IPS-NIHi7 (cell line): ENCODE measurements around the gene FRYL.
"Not testable (repeated sequence)": the region's sequence is repeated elsewhere in the genome, so short reads cannot be mapped to it uniquely, and the experiment has no call there.

Source experiments
- DNase-seq: peaks from one replicate; pipeline ENCODE4 v3.0.0; 2012; ENCODE audit warnings: mixed read lengths; ENCODE audit errors: extremely low spot score

The FRYL gene

DNA sequence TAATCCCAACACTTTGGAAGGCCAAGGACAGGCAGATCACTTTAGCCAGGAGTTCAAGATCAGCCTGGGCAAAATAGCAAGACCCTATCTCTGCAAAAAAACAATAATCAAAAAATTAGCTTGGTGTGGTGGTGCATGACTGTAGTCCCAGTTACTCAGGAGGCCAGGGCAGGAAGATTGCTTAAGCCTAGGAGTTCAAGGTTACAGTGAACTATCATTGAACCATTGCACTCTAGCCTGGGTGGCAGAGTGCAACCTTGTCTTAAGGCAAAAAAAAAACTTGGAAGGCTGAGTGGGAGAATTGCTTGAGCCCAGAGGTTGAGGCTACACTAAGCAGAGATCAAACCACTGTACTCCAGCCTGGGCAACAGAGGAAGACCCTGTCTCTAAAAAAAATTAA, 5.2 kb upstream of the FRYL start:
- no peak for DNase-seq

- no peak for DNase-seq
These were observed 1.9 kb upstream of the FRYL start for GRCh38 chr4:48781968-48782367.

GRCh38 chr4:48780865-48781214, 761 bp upstream of the FRYL start:
- DNase-seq: no peak

DNA sequence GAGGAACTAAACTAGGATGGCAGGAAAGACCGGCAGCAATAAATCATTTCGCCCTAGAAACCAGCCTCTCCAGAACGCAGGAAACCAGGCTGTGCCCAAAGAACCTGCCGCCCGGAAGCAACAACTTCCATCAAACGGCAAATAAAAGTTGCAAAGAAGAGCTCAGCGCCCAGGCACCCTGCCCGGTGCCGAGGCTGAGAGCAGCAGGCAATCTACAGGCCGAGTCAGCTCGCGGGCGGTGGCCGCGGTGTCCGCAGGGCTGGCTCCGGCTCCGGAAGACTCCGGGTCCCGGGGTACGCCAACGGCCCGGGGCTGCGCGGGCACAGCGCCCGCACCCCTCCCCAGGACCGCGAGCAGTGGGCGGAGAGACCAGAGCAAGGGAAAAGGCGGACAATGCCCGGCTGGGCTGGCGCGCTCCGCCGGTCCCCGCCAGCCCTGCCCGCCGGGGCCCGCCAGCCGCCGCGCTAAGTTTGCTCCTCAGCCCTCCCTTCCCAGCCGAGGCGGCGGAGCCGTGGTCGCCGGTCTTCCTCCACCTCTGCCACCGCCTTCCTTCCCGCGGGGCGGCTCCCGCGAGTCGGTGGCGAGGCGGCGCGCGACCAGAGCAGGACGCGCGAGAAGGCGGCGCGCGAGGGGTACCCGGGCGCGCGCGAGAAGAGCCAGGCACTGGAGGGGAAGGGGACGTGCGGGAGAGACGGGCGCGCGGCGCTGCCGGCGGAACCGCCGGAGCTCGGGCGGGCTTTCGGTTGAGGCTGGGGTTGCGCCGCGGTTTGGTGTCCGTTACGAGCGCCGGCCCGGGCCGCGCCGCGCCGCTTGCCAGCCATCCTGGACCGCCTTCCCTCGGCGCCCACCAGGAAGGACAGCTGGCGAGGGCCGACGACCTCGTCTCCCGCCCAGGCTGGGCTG, 733 bp downstream of the FRYL start:
- peak; percentile 56 for DNase-seq

DNA sequence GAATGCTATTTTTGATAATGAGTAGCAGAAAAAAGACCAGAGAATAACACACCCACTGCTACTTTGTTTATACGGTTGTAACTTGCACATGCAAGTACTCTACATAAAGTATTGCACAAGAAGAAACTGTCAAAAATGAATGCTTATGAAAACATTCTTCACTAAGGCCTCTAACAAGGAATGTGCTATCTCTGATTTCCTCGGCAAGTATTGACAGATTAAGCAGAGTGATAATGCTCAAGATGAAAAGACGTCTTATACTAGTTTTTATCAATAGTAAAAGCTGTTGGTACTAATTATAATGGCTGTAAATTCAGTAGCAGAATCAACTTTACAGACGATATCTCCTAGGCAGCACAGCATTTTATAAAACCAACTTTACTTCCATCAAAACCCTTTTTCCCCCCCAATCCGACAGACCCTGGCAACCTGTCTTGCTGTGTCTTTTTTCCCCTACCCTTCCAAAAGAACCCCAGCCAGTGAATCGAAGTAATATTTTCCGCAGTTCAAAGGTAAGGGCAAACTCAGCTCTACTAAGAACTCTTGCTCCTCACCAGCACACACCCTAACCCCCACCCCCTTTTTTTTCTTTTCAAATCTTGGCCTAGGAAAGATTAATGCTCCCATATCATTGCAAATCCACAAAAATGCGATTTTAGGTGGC, 1.5 kb downstream of the FRYL start:
- no peak for DNase-seq

DNA sequence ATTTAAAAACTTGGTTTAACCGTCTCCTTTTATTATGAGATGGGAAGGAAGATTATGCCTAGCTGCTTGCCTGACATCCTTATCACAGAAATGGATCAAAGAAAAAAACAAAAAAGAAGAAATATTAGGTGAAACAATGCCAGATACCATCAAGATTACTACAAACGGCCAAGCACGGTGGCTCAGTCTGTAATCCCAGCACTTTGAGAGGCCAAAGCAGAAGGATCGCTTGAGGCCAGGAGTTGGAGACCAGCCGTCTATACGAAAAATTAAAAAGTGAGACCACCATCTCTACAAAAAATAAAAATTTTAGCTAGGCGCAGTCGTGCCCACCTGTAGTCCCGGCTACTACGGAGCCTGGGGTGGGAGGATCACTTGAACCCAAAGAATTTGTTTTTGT, 2.3 kb downstream of the FRYL start:
- no peak for DNase-seq

GRCh38 chr4:48774760-48775710, 5.0 kb downstream of the FRYL start:
- no peak for DNase-seq

GRCh38 chr4:48772556-48772955, 7.5 kb downstream of the FRYL start:
- DNase-seq: no peak

DNA sequence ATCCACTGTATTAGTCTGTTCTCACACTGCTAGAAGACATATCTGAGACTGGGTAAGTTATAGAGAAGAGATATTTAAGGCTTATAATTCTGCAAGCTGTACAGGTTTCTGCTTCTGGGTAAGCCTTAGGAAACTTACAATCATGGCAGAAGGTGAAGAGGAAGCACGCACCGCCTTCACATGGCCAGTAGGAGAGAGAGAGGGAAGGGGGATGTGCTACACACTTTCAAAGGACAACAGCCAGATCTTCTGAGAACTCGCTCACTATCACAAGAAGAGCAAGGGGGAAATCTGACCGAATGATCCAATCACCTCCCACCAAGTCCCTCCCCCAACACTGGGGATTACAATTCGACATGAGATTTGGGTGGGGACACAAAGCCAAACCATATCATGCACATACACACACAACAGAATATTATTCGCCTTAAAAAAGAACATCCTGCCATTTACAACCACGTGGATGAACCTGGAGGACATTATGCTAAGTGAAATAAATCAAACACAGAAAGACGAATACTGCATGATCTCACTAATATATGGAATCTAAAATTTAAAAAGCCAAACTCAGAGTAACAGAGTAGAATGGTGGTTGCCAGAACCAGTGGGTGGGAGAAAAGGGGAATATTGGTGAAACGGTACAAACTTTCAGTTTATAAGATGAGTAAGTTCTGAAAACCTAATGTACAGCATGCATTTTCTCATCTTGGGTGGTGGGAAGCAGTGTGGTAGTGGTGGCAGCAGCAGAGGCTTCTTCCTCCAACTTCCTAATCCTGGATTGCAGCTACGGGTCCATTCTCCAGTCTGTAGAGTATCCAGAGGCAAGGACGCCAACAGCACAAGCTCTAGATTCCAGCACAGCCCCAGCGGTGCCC, 12.8 kb downstream of the FRYL start:
- no peak for DNase-seq

DNA sequence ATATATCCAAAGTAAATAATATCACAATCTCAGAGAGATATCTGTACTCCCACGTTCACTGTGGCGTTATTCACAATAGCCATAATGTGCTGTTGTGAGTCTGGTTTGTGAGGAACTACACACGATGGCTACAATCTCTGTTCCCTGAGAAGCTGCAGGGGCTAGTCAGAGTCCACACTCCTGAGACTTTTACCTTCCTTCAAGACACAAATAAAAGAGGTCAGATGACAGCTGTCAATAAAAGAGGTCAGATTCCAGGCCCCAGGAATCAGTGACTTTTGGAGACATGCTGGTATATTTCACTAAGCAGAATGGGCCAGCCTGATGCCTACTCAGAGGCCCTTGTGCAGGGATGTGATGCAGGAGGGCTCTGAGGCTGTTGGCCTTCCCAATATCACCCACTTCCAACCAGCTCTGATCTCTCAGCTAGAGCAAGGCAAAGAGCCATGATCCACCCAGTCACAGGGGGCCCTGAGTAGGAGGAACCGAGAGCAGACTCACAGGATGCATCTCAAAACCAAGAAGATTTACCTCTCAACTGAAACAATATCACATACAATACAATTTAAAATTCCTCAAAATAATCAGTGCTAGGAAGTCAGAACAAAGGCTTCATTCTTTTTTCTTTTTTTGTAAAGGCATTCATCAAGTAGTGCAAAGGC, 13.8 kb downstream of the FRYL start:
- no peak for DNase-seq

DNA sequence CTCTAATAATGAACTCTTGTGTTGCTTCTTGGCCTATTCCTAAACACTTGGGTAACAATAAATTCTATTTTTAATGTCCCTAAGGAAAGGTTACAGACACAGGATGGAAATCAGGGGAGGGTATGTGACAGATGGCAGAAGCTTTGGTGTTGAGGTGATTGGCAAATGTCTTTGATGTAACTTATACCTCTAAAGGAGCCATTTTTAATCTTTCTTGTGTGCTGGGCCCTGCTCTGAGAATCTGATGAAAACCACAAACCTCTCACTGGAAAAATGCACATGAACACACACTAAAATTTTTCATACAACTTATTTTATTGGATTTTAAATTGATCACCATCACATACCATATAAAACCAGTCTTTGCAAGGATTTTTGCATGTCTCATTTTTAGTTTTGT, 17.7 kb downstream of the FRYL start:
- DNase-seq: no peak

- DNase-seq: no peak
These were observed 18.8 kb downstream of the FRYL start for GRCh38 chr4:48761286-48761685.

DNA sequence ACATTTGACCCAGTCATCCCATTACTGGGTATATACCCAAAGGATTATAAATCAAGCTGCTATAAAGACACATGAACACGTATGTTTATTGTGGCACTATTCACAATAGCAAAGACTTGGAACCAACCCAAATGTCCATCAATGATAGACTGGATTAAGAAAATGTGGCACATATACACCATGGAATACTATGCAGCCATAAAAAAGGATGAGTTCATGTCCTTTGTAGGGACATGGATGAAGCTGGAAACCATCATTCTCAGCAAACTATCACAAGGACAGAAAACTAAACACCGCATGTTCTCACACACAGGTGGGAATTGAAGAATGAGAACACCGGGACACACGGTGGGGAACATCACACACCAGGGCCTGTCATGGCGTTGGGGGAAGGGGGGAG, 21.4 kb downstream of the FRYL start:
- not testable (repeated sequence) for DNase-seq

DNA sequence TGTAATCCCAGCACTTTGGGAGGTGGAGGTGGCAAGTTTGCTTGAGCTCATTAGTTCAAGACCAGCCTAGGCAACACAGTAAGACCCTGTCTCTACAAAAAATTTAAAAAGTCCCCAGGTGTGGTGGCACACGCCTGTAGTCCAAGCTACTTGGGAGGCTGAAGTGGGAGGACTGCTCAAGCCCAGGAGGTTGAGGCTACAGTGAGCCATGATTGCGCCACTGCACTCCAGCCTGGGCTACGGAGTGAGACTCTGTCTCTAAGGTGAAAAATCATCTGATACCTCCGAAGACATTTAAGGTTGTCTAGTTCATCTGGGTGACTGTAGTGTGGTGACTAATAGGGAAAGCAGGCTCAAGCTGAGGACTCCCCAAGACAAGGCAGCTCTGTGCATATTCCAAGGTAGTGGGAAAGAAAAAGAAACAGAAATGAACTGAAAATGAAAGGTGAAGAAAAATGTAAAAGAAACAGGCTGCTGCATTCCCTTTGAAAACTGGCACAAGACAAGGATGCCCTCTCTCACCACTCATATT, 23.3 kb downstream of the FRYL start:
- DNase-seq: no peak

DNA sequence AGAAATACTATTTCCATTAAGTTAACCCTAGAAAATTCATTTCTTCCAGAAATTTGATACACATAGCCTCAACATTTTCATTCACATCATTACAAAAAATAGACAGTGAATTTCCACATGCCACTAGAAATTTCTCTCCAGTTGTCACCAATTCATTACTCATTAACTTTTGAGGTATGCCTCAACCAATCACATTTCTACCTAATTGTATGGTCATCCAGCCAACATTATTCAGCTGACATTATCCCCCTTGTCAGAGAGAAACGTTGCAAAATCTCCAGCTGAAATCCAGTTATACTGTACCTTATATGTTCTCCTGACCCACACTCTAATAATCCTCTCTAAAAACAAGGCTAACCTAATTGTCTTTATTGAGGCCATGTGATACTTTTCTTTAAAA, 24.8 kb downstream of the FRYL start:
- DNase-seq: no peak

GRCh38 chr4:48753159-48753558, 26.9 kb downstream of the FRYL start:
- no peak for DNase-seq

GRCh38 chr4:48752726-48753125, 27.4 kb downstream of the FRYL start:
- no peak for DNase-seq

- no peak for DNase-seq
These were observed 27.8 kb downstream of the FRYL start for GRCh38 chr4:48752246-48752645.

- DNase-seq: no peak
These were observed 31.0 kb downstream of the FRYL start for GRCh38 chr4:48748949-48749596.
